K562 (cell line): ENCODE data around the gene BCL2L12. TPM values are rescaled to one million over a fixed set of nuclear protein-coding genes. Genes with fewer than 3 reads are reported as not detected.

Experiments
- ADNP ChIP-seq: fragments of 200-800 bp; sonication (Bioruptor generic); IDR thresholded peaks from 2 replicates; pipeline ENCODE4 v1.6.1; 2016; ENCODE audit warnings: missing genetic modification characterization, missing compliant biosample characterization
- CBFA2T3 ChIP-seq: fragments of 450-650 bp; IDR thresholded peaks from 2 replicates; pipeline ENCODE4 v1.6.1; 2017
- CGGBP1 ChIP-seq: fragments of 250-450 bp; sonication (Bioruptor Pico); IDR thresholded peaks from 2 replicates; pipeline ENCODE4 v1.9.0; 2021; ENCODE audit warnings: mild to moderate bottlenecking
- EP400 ChIP-seq: fragments of 450-650 bp; IDR thresholded peaks from 2 replicates; pipeline ENCODE4 v1.6.1; 2017; ENCODE audit warnings: antibody characterized with exemption, mild to moderate bottlenecking, moderate library complexity
- ESRRA ChIP-seq: fragments of 450-650 bp; IDR thresholded peaks from 2 replicates; pipeline ENCODE4 v1.6.1; 2014; ENCODE audit warnings: low read depth, mild to moderate bottlenecking, moderate library complexity, borderline replicate concordance
- FOSL1 ChIP-seq: fragments of 200-800 bp; sonication (Bioruptor generic); conservative IDR thresholded peaks from 2 replicates; pipeline ENCODE4 v1.6.1; 2016; ENCODE audit warnings: missing genetic modification characterization, missing compliant biosample characterization
- HMGN3 ChIP-seq: IDR thresholded peaks from 2 replicates; pipeline ENCODE4 v1.6.1; 2011; ENCODE audit warnings: borderline replicate concordance, low read depth, mild to moderate bottlenecking, mixed read lengths, low read length; ENCODE audit not compliant: insufficient read length; ENCODE audit errors: extremely low read depth
- MLX ChIP-seq, 2 experiments: fragments of 450-650 bp in 1 of 2; sonication (generic) in 1 of 2; formaldehyde crosslinking; conservative IDR thresholded peaks; 2 replicates each; pipeline versions ENCODE4 v1.4.0 to v1.8.1; 2020 to 2022; ENCODE audit warnings: mild to moderate bottlenecking in 1 of 2, missing genetic modification reagents in 1 of 2
- NFE2L1 ChIP-seq: fragments of 450-650 bp; IDR thresholded peaks from 2 replicates; pipeline ENCODE4 v1.6.1; 2016; ENCODE audit warnings: missing genetic modification characterization, low read depth, mild to moderate bottlenecking, missing compliant biosample characterization, moderate library complexity, borderline replicate concordance
- NFXL1 ChIP-seq: fragments of 450-650 bp; formaldehyde crosslinking; IDR thresholded peaks from 2 replicates; pipeline ENCODE4 v1.4.0; 2021; ENCODE audit warnings: mild to moderate bottlenecking
- NUFIP1 ChIP-seq: fragments of 450-650 bp; IDR thresholded peaks from 2 replicates; pipeline ENCODE4 v1.6.1; 2018; ENCODE audit not compliant: partially characterized antibody
- PHF21A ChIP-seq: fragments of 450-650 bp; IDR thresholded peaks from 2 replicates; pipeline ENCODE4 v1.6.1; 2017; ENCODE audit warnings: low read depth, borderline replicate concordance
- STAT5A ChIP-seq: IDR thresholded peaks from 2 replicates; pipeline ENCODE4 v1.6.1; 2012; ENCODE audit warnings: low read length, inconsistent platforms, borderline replicate concordance
- WHSC1 ChIP-seq: IDR thresholded peaks from one replicate; pipeline ENCODE4 v1.6.1; 2012; ENCODE audit warnings: low read length, control low read depth, inconsistent platforms
- ZBTB12 ChIP-seq: fragments of 250-450 bp; sonication (Bioruptor Pico); IDR thresholded peaks from 2 replicates; pipeline ENCODE4 v1.4.0; 2020
- ZNF184 ChIP-seq: sonication (generic); formaldehyde crosslinking; IDR thresholded peaks from 2 replicates; pipeline ENCODE4 v1.5.0; 2020; ENCODE audit warnings: missing genetic modification reagents
- ZSCAN32 ChIP-seq: fragments of 450-650 bp; formaldehyde crosslinking; IDR thresholded peaks from 2 replicates; pipeline ENCODE4 v1.4.0; 2020; ENCODE audit warnings: mild to moderate bottlenecking, moderate library complexity
- polyA plus RNA-seq, 8 experiments: library from polyadenylated mRNA; depleted of rRNA in 4 of 8; stranded (reverse) in 5 of 8; unstranded in 3 of 8; fragments of >200 nt; fragmentation: Nextera tagmentation in 2 of 8; fragmentation: Illumina TruSeq in 1 of 8; extraction: Ambion mirVana in 2 of 8; extraction: Trizol in 1 of 8; gene quantifications; 2 replicates each; pipeline versions ENCODE4 v1.2.1 to v1.2.3, GENCODE V29; 2011 to 2014; ENCODE audit warnings: inconsistent platforms in 1 of 8, missing spikeins in 1 of 8
- total RNA-seq, 7 experiments: library from RNA; depleted of rRNA in 6 of 7; stranded (reverse); fragments of >200 nt in 6 of 7; fragmentation: Illumina TruSeq in 2 of 7; extraction: Trizol in 2 of 7; gene quantifications; 2 replicates each; pipeline versions ENCODE4 v1.2.1 to v1.2.3, GENCODE V29; 2011 to 2021; ENCODE audit warnings: low replicate concordance in 1 of 7

The BCL2L12 gene
- total and polyA plus RNA-seq, 9 of the 15 experiments (the other 6 are each of a cell fraction or from before 2014, with no cell fraction given), result 7.4 to 263 (median 81.2) TPM

GRCh38 chr19:49672131-49672919 lies 6.6 kb downstream of the BCL2L12 start (continued):
- TF ChIP-seq NFE2L1 (no peak), ESRRA (peak; percentile 53; the same call in 1 of the 2 replicates), ZNF184 (CRISPR knock-in tag) (no peak), EP400 (peak; percentile 59; the same call in 1 of the 2 replicates), ZBTB12 (CRISPR knock-in tag) (no peak), CBFA2T3 (no peak), NUFIP1 (no peak), CGGBP1 (CRISPR knock-in tag) (no peak), HMGN3 (peak; percentile 37), PHF21A (peak; percentile 82; the same call in 1 of the 2 replicates), WHSC1 (no peak), STAT5A (no peak), MLX (CRISPR knock-in tag; conservative IDR thresholded peaks at IDR 0.05) (no peak), NFXL1 (CRISPR knock-in tag) (no peak), ADNP (tag) (no peak), ZSCAN32 (CRISPR knock-in tag) (no peak), FOSL1 (tag) (no peak)
